Stimulated activated naive B cell treated with anti-CD40 and anti-IgM and Interleukin-4, amounts not matched to agents 10 μg/mL and 1 μg/mL and 100 μg/mL, for 72 hours (primary cell): ENCODE measurements around the gene ARVCF.

Experiments used
- ATAC-seq, 2 donors: fragments of 150-1000 bp; cut with Tn5 transposase; replicated peaks; 2 replicates each; pipeline ENCODE4 v1.10.0; 2021; ENCODE audit warnings: moderate library complexity in 1 of 2
- DNase-seq: peaks from one replicate; pipeline ENCODE4 v3.0.0; 2021
- H3K27ac Mint-ChIP-seq: one replicate; pipeline ENCODE4 v1.8.0; 2022; ENCODE audit warnings: mild to moderate bottlenecking, mixed read lengths
- H3K27me3 Mint-ChIP-seq, 2 donors: one replicate each; pipeline ENCODE4 v1.8.0; 2022; ENCODE audit warnings: mixed read lengths in 2 of 2
- H3K36me3 Mint-ChIP-seq, 2 donors: one replicate each; pipeline ENCODE4 v1.8.0; 2022; ENCODE audit warnings: mixed read lengths in 2 of 2, mild to moderate bottlenecking in 1 of 2
- H3K4me1 Mint-ChIP-seq, 2 donors: one replicate each; pipeline ENCODE4 v1.8.0; 2022; ENCODE audit warnings: mixed read lengths in 2 of 2, mild to moderate bottlenecking in 1 of 2
- H3K4me3 Mint-ChIP-seq, 2 donors: one replicate each; pipeline ENCODE4 v1.8.0; 2022; ENCODE audit warnings: mild to moderate bottlenecking in 2 of 2, mixed read lengths in 2 of 2, moderate library complexity in 1 of 2
- H3K9me3 Mint-ChIP-seq, 2 donors: one replicate each; pipeline ENCODE4 v1.8.0; 2022; ENCODE audit warnings: mixed read lengths in 2 of 2, mild to moderate bottlenecking in 1 of 2

ARVCF gene

GRCh38 chr22:19997561-19998231 is 18.9 kb downstream of the ARVCF start:
- no peak overlapping the region for H3K27ac Mint-ChIP-seq
- DNase-seq (no peak), ATAC-seq (no peak)
- H3K36me3 Mint-ChIP-seq = no peaks in the 10 kb centered on the region
- H3K4me3 Mint-ChIP-seq = no peak overlapping the region
- H3K27me3 Mint-ChIP-seq = peaks cover 13 to 18% of the 10 kb centered on the region in 2 donors
- peaks cover 0 to 2% of the 10 kb centered on the region in 2 donors for H3K9me3 Mint-ChIP-seq
- H3K4me1 Mint-ChIP-seq = peaks cover 0 to 9% of the 10 kb centered on the region in 2 donors

GRCh38 chr22:19996694-19997384 is 19.8 kb downstream of the ARVCF start:
- DNase-seq = no peak
- Mint-ChIP-seq H3K36me3 (no peaks in the 10 kb centered on the region), H3K9me3 (peaks cover 0 to 2% of the 10 kb centered on the region in 2 donors), H3K27ac (no peak overlapping the region), H3K4me1 (peaks cover 0 to 9% of the 10 kb centered on the region in 2 donors), H3K4me3 (no peak overlapping the region), H3K27me3 (peaks cover 13 to 18% of the 10 kb centered on the region in 2 donors)
- ATAC-seq = no peak

- ATAC-seq (no peak), DNase-seq (no peak)
- H3K9me3 Mint-ChIP-seq = peaks cover 0 to 2% of the 10 kb centered on the region in 2 donors
- H3K27me3 Mint-ChIP-seq = peaks cover 13 to 18% of the 10 kb centered on the region in 2 donors
- H3K4me1 Mint-ChIP-seq = peaks cover 0 to 9% of the 10 kb centered on the region in 2 donors
- no peaks in the 10 kb centered on the region for H3K36me3 Mint-ChIP-seq
- H3K4me3 Mint-ChIP-seq = no peak overlapping the region
- H3K27ac Mint-ChIP-seq = no peak overlapping the region
Measured at GRCh38 chr22:19995611-19996339, 20.8 kb downstream of the ARVCF start.

GRCh38 chr22:19994851-19995610 is 21.6 kb downstream of the ARVCF start:
- peaks cover 13 to 18% of the 10 kb centered on the region in 2 donors for H3K27me3 Mint-ChIP-seq
- no peak overlapping the region for H3K27ac Mint-ChIP-seq
- peaks cover 0 to 2% of the 10 kb centered on the region in 2 donors for H3K9me3 Mint-ChIP-seq
- no peak for ATAC-seq
- H3K36me3 Mint-ChIP-seq = no peaks in the 10 kb centered on the region
- DNase-seq = no peak
- H3K4me3 Mint-ChIP-seq = no peak overlapping the region
- peaks cover 0 to 9% of the 10 kb centered on the region in 2 donors for H3K4me1 Mint-ChIP-seq

GRCh38 chr22:19993926-19994325 is 22.7 kb downstream of the ARVCF start:
- Mint-ChIP-seq H3K27ac (no peak overlapping the region), H3K4me3 (no peak overlapping the region), H3K9me3 (peaks cover 0 to 2% of the 10 kb centered on the region in 2 donors), H3K27me3 (peaks cover 13 to 18% of the 10 kb centered on the region in 2 donors), H3K36me3 (no peaks in the 10 kb centered on the region), H3K4me1 (peaks cover 0 to 9% of the 10 kb centered on the region in 2 donors)
- no peak for ATAC-seq
- DNase-seq = no peak

GRCh38 chr22:19992921-19993355 is 23.7 kb downstream of the ARVCF start:
- Mint-ChIP-seq H3K27me3 (peaks cover 13 to 18% of the 10 kb centered on the region in 2 donors), H3K36me3 (no peaks in the 10 kb centered on the region), H3K9me3 (peaks cover 0 to 2% of the 10 kb centered on the region in 2 donors)

GRCh38 chr22:19992481-19992911 is 24.1 kb downstream of the ARVCF start:
- H3K27ac Mint-ChIP-seq = no peak overlapping the region
- DNase-seq (no peak), ATAC-seq (no peak)
- H3K9me3 Mint-ChIP-seq = peaks cover 0 to 2% of the 10 kb centered on the region in 2 donors
- no peak overlapping the region for H3K4me3 Mint-ChIP-seq
- no peaks in the 10 kb centered on the region for H3K36me3 Mint-ChIP-seq
- H3K27me3 Mint-ChIP-seq = peaks cover 10 to 18% of the 10 kb centered on the region in 2 donors
- H3K4me1 Mint-ChIP-seq = peaks cover 0 to 9% of the 10 kb centered on the region in 2 donors

More at GRCh38 chr22:19992921-19993355, 23.7 kb downstream of the ARVCF start:
- Mint-ChIP-seq H3K4me3 (no peak overlapping the region), H3K4me1 (peaks cover 0 to 9% of the 10 kb centered on the region in 2 donors), H3K27ac (no peak overlapping the region)
- DNase-seq = no peak
- ATAC-seq = no peak

- ATAC-seq (no peak), DNase-seq (no peak)
- H3K4me1 Mint-ChIP-seq = peaks cover 0 to 9% of the 10 kb centered on the region in 2 donors
- no peaks in the 10 kb centered on the region for H3K36me3 Mint-ChIP-seq
- no peak overlapping the region for H3K4me3 Mint-ChIP-seq
- H3K27ac Mint-ChIP-seq = no peak overlapping the region
- H3K9me3 Mint-ChIP-seq = peaks cover 0 to 2% of the 10 kb centered on the region in 2 donors
- peaks cover 8 to 17% of the 10 kb centered on the region in 2 donors for H3K27me3 Mint-ChIP-seq
Measured at GRCh38 chr22:19991645-19992451, 24.8 kb downstream of the ARVCF start.

GRCh38 chr22:19991395-19991644 is 25.3 kb downstream of the ARVCF start:
- H3K27ac Mint-ChIP-seq = no peak overlapping the region
- peaks cover 3 to 10% of the 10 kb centered on the region in 2 donors for H3K4me1 Mint-ChIP-seq
- no peak for ATAC-seq

GRCh38 chr22:19990609-19991394 is 25.8 kb downstream of the ARVCF start:
- Mint-ChIP-seq H3K27ac (no peak overlapping the region), H3K9me3 (peaks cover 0 to 2% of the 10 kb centered on the region in 2 donors), H3K36me3 (no peaks in the 10 kb centered on the region), H3K4me1 (peaks cover 8 to 12% of the 10 kb centered on the region in 2 donors), H3K27me3 (peaks cover 8 to 14% of the 10 kb centered on the region in 2 donors), H3K4me3 (no peak overlapping the region)
- DNase-seq = no peak
- no peak for ATAC-seq

More at GRCh38 chr22:19991395-19991644, 25.3 kb downstream of the ARVCF start:
- Mint-ChIP-seq H3K9me3 (peaks cover 0 to 2% of the 10 kb centered on the region in 2 donors), H3K4me3 (no peak overlapping the region), H3K27me3 (peaks cover 8 to 14% of the 10 kb centered on the region in 2 donors), H3K36me3 (no peaks in the 10 kb centered on the region)
- no peak for DNase-seq

- H3K4me3 Mint-ChIP-seq = no peak overlapping the region
Measured at GRCh38 chr22:19990188-19990587, 26.4 kb downstream of the ARVCF start.

GRCh38 chr22:19989725-19990067 is 26.9 kb downstream of the ARVCF start:
- Mint-ChIP-seq H3K27me3 (peaks cover under 1 to 13% of the 10 kb centered on the region in 2 donors), H3K9me3 (no peaks in the 10 kb centered on the region), H3K27ac (no peak overlapping the region), H3K36me3 (no peaks in the 10 kb centered on the region), H3K4me1 (peaks cover 8 to 17% of the 10 kb centered on the region in 2 donors), H3K4me3 (no peak overlapping the region)
- ATAC-seq = no peak
- no peak for DNase-seq

More at GRCh38 chr22:19990188-19990587, 26.4 kb downstream of the ARVCF start:
- Mint-ChIP-seq H3K4me1 (peaks cover 12% of the 10 kb centered on the region in 2 donors), H3K27me3 (peaks cover 6 to 14% of the 10 kb centered on the region in 2 donors), H3K27ac (no peak overlapping the region), H3K36me3 (no peaks in the 10 kb centered on the region), H3K9me3 (peaks cover 0 to 2% of the 10 kb centered on the region in 2 donors)
- ATAC-seq (no peak), DNase-seq (no peak)
